ENCODE measurements around the gene OTOP3.

Gene OTOP3

GRCh38 chr17:74919440-74920305 is 16.0 kb upstream of the OTOP3 start:
- Histone ChIP-seq H3K4me2 (ENCODE audit: low read length) (no peak overlapping the region), H2AFZ (ENCODE audit: low read depth, low read length) (no peak overlapping the region), H3K9ac (ENCODE audit: low read length) (no peak overlapping the region), H3K4me3 (ENCODE audit: low read length) (no peak overlapping the region), H4K20me1 (ENCODE audit: insufficient read depth, low read length) (no peaks in the 10 kb centered on the region), H3K36me3 (replicated peaks; ENCODE audit: low read depth, low read length) (no peaks in the 10 kb centered on the region), H3K27me3 (ENCODE audit: low read depth, low read length) (no peaks in the 10 kb centered on the region), H3K79me2 (ENCODE audit: low read length) (no peaks in the 10 kb centered on the region), H3K4me1 (ENCODE audit: low read length) (no peaks in the 10 kb centered on the region), H3K27ac (ENCODE audit: low read length) (no peak overlapping the region), H3K9me3 (ENCODE audit: insufficient read depth, low read length) (no peaks in the 10 kb centered on the region)
- TF ChIP-seq CTCF (IDR thresholded peaks at IDR 0.05; ENCODE audit: low read depth, low read length) = no peak
- no peak for TF ChIP-seq EZH2phosphoT487 (IDR thresholded peaks at IDR 0.05; ENCODE audit: low read depth)

GRCh38 chr17:74920306-74920620 is 15.4 kb upstream of the OTOP3 start:
- no peaks in the 10 kb centered on the region for H3K79me2 ChIP-seq (ENCODE audit: low read length)
- H3K27me3 ChIP-seq (ENCODE audit: low read depth, low read length) = no peaks in the 10 kb centered on the region
- no peak overlapping the region for H3K4me2 ChIP-seq (ENCODE audit: low read length)
- TF ChIP-seq EZH2phosphoT487 (IDR thresholded peaks at IDR 0.05; ENCODE audit: low read depth) (no peak), CTCF (IDR thresholded peaks at IDR 0.05; ENCODE audit: low read depth, low read length) (no peak)
- H4K20me1 ChIP-seq (ENCODE audit: insufficient read depth, low read length) = no peaks in the 10 kb centered on the region
- H3K9me3 ChIP-seq (ENCODE audit: insufficient read depth, low read length) = no peaks in the 10 kb centered on the region
- H3K4me1 ChIP-seq (ENCODE audit: low read length) = no peaks in the 10 kb centered on the region
- no peak overlapping the region for H3K9ac ChIP-seq (ENCODE audit: low read length)
- H3K27ac ChIP-seq (ENCODE audit: low read length) = no peak overlapping the region
- H2AFZ ChIP-seq (ENCODE audit: low read depth, low read length) = no peak overlapping the region
- no peaks in the 10 kb centered on the region for H3K36me3 ChIP-seq (replicated peaks; ENCODE audit: low read depth, low read length)
- no peak overlapping the region for H3K4me3 ChIP-seq (ENCODE audit: low read length)

GRCh38 chr17:74920642-74921025 is 15.1 kb upstream of the OTOP3 start:
- Histone ChIP-seq H3K4me2 (ENCODE audit: low read length) (no peak overlapping the region), H3K4me1 (ENCODE audit: low read length) (no peaks in the 10 kb centered on the region), H4K20me1 (ENCODE audit: insufficient read depth, low read length) (no peaks in the 10 kb centered on the region), H3K27ac (ENCODE audit: low read length) (no peak overlapping the region), H3K27me3 (ENCODE audit: low read depth, low read length) (no peaks in the 10 kb centered on the region), H3K4me3 (ENCODE audit: low read length) (no peak overlapping the region), H3K36me3 (replicated peaks; ENCODE audit: low read depth, low read length) (no peaks in the 10 kb centered on the region), H2AFZ (ENCODE audit: low read depth, low read length) (no peak overlapping the region), H3K79me2 (ENCODE audit: low read length) (no peaks in the 10 kb centered on the region), H3K9ac (ENCODE audit: low read length) (no peak overlapping the region), H3K9me3 (ENCODE audit: insufficient read depth, low read length) (no peaks in the 10 kb centered on the region)
- TF ChIP-seq CTCF (IDR thresholded peaks at IDR 0.05; ENCODE audit: low read depth, low read length) = no peak
- TF ChIP-seq EZH2phosphoT487 (IDR thresholded peaks at IDR 0.05; ENCODE audit: low read depth) = no peak

- H4K20me1 ChIP-seq (ENCODE audit: insufficient read depth, low read length) = no peaks in the 10 kb centered on the region
- H3K9me3 ChIP-seq (ENCODE audit: insufficient read depth, low read length) = no peaks in the 10 kb centered on the region
- no peaks in the 10 kb centered on the region for H3K79me2 ChIP-seq (ENCODE audit: low read length)
- H3K27ac ChIP-seq (ENCODE audit: low read length) = no peak overlapping the region
- TF ChIP-seq CTCF (IDR thresholded peaks at IDR 0.05; ENCODE audit: low read depth, low read length) (no peak), EZH2phosphoT487 (IDR thresholded peaks at IDR 0.05; ENCODE audit: low read depth) (no peak)
- no peaks in the 10 kb centered on the region for H3K4me1 ChIP-seq (ENCODE audit: low read length)
- no peak overlapping the region for H3K4me2 ChIP-seq (ENCODE audit: low read length)
- H3K27me3 ChIP-seq (ENCODE audit: low read depth, low read length) = no peaks in the 10 kb centered on the region
- H3K9ac ChIP-seq (ENCODE audit: low read length) = no peak overlapping the region
- no peaks in the 10 kb centered on the region for H3K36me3 ChIP-seq (replicated peaks; ENCODE audit: low read depth, low read length)
- no peak overlapping the region for H3K4me3 ChIP-seq (ENCODE audit: low read length)
- no peak overlapping the region for H2AFZ ChIP-seq (ENCODE audit: low read depth, low read length)
Measured at GRCh38 chr17:74921026-74921681, 14.5 kb upstream of the OTOP3 start.

Measured in OCI-LY3 (cell line).